ENCODE data around the gene BAG1.

- no peak for TF ChIP-seq POLR2A (IDR thresholded peaks at IDR 0.05)
- TF ChIP-seq, protein P1, sequence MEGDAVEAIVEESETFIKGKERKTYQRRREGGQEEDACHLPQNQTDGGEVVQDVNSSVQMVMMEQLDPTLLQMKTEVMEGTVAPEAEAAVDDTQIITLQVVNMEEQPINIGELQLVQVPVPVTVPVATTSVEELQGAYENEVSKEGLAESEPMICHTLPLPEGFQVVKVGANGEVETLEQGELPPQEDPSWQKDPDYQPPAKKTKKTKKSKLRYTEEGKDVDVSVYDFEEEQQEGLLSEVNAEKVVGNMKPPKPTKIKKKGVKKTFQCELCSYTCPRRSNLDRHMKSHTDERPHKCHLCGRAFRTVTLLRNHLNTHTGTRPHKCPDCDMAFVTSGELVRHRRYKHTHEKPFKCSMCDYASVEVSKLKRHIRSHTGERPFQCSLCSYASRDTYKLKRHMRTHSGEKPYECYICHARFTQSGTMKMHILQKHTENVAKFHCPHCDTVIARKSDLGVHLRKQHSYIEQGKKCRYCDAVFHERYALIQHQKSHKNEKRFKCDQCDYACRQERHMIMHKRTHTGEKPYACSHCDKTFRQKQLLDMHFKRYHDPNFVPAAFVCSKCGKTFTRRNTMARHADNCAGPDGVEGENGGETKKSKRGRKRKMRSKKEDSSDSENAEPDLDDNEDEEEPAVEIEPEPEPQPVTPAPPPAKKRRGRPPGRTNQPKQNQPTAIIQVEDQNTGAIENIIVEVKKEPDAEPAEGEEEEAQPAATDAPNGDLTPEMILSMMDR (IDR thresholded peaks at IDR 0.05), result no peak
These were observed 23.2 kb downstream of the BAG1 start for GRCh38 chr9:33241298-33241697.

Data from uterus (tissue), 2 donors.